Loucy (cell line): ENCODE data around the gene LECT2.

Experiments used
- H2AFZ ChIP-seq: fragments of 200-600 bp; sonication (generic); 2 replicates; pipeline ENCODE4 v1.6.0; 2016; ENCODE audit warnings: antibody characterized with exemption, mild to moderate bottlenecking, low read length, moderate library complexity
- H3F3A ChIP-seq: fragments of 200-600 bp; 2 replicates; pipeline ENCODE4 v1.6.0; 2016; ENCODE audit warnings: antibody characterized with exemption, low read depth, mild to moderate bottlenecking
- H3K27me3 ChIP-seq: fragments of 200-600 bp; sonication (generic); 2 replicates; pipeline ENCODE4 v1.6.1; 2014; ENCODE audit warnings: low read length, mild to moderate bottlenecking; ENCODE audit not compliant: insufficient read depth, poor library complexity, severe bottlenecking
- H3K36me3 ChIP-seq: fragments of 200-600 bp; sonication (generic); 2 replicates; pipeline ENCODE4 v1.6.1; 2016; ENCODE audit warnings: low read length; ENCODE audit not compliant: insufficient read depth
- H3K4me1 ChIP-seq: fragments of 200-600 bp; sonication (generic); 2 replicates; pipeline ENCODE4 v1.5.1; 2014; ENCODE audit warnings: low read length, mild to moderate bottlenecking; ENCODE audit not compliant: insufficient read depth, poor library complexity, severe bottlenecking
- H3K4me2 ChIP-seq: fragments of 200-600 bp; sonication (generic); 2 replicates; pipeline ENCODE4 v1.6.0; 2014; ENCODE audit warnings: antibody characterized with exemption, low read length, low read depth, mild to moderate bottlenecking; ENCODE audit not compliant: poor library complexity, severe bottlenecking
- H3K4me3 ChIP-seq: fragments of 200-600 bp; sonication (generic); 2 replicates; pipeline ENCODE4 v1.5.1; 2014; ENCODE audit warnings: low read length, mild to moderate bottlenecking, mixed read lengths; ENCODE audit not compliant: poor library complexity, severe bottlenecking
- H3K79me2 ChIP-seq: fragments of 200-600 bp; sonication (generic); 2 replicates; pipeline ENCODE4 v1.6.1; 2014; ENCODE audit warnings: low read length; ENCODE audit not compliant: insufficient read depth
- H3K9ac ChIP-seq: fragments of 200-600 bp; sonication (generic); 2 replicates; pipeline ENCODE4 v1.6.0; 2014; ENCODE audit warnings: mild to moderate bottlenecking, low read depth, low read length, moderate library complexity; ENCODE audit not compliant: poor library complexity, severe bottlenecking
- H3K9me2 ChIP-seq: fragments of 200-600 bp; sonication (generic); replicated peaks from 2 replicates; pipeline ENCODE4 v1.6.1; 2016; ENCODE audit warnings: low read depth, low read length, mixed read lengths
- H3K9me3 ChIP-seq: fragments of 200-600 bp; sonication (generic); 2 replicates; pipeline ENCODE4 v1.6.1; 2014; ENCODE audit warnings: mild to moderate bottlenecking, antibody characterized with exemption, low read length, low read depth; ENCODE audit not compliant: insufficient read depth
- H4K20me1 ChIP-seq: fragments of 200-600 bp; sonication (generic); 2 replicates; pipeline ENCODE4 v1.6.0; 2014; ENCODE audit warnings: antibody characterized with exemption, low read length, mild to moderate bottlenecking; ENCODE audit not compliant: insufficient read depth, poor library complexity, severe bottlenecking
- EZH2phosphoT487 ChIP-seq: fragments of 200-600 bp; IDR thresholded peaks from 2 replicates; pipeline ENCODE4 v1.6.1; 2018; ENCODE audit warnings: antibody characterized with exemption, mild to moderate bottlenecking, moderate library complexity, borderline replicate concordance
- TF ChIP-seq, protein P1 (sequence below): fragments of 200-600 bp; sonication (generic); conservative IDR thresholded peaks from 2 replicates; pipeline ENCODE4 v1.5.1; 2014; ENCODE audit warnings: mild to moderate bottlenecking, antibody characterized with exemption, low read length

Gene LECT2

DNA sequence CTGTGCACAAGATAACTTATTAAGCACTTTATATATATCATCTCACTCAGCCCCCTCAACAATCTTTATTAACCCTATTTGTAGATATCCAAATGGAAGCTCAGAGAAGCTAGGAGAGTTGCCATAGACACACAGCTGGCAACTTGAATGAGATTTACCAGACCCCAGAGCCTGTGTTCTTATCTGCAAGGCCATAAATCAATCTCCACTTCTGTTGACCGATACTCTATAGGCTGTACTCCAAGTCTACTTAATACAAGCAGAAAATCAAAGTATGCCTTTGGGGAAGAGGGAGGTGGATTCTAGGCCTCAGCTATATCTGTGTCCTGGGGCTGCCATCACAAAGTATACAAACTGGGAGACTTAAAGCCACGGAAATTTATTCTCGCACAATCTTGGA is 53.1 kb downstream of the LECT2 start:
- Histone ChIP-seq H4K20me1 (no peaks in the 10 kb centered on the region), H3K27me3 (peaks cover 6% of the 10 kb centered on the region)

DNA sequence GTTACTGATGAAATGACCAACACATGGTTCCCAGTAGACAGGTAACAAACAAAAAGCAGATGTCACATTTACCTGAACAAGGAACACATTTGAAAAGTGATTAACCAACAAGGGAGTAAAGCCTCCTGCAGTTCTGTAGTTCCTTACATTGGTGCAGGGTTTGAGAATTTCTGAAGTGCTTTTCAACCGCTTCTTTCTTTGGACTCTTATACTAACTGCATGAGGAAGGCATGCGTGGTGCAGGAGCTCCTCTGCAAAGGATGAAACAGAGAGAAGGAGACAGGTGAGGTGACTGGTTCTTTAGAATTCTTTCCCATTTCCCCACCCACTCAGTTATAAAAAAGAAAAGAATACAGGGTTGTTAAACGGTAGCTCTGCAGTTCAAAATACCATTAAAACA is 54.5 kb downstream of the LECT2 start:
- no peaks in the 10 kb centered on the region for H3K4me1 ChIP-seq
- peaks cover 6% of the 10 kb centered on the region for H3K27me3 ChIP-seq

More for the DNA sequence above, 53.1 kb downstream of the LECT2 start:
- H3K79me2 ChIP-seq: no peaks in the 10 kb centered on the region
- no peaks in the 10 kb centered on the region for H3F3A ChIP-seq
- TF ChIP-seq EZH2phosphoT487: no peak
- TF ChIP-seq, protein P1, sequence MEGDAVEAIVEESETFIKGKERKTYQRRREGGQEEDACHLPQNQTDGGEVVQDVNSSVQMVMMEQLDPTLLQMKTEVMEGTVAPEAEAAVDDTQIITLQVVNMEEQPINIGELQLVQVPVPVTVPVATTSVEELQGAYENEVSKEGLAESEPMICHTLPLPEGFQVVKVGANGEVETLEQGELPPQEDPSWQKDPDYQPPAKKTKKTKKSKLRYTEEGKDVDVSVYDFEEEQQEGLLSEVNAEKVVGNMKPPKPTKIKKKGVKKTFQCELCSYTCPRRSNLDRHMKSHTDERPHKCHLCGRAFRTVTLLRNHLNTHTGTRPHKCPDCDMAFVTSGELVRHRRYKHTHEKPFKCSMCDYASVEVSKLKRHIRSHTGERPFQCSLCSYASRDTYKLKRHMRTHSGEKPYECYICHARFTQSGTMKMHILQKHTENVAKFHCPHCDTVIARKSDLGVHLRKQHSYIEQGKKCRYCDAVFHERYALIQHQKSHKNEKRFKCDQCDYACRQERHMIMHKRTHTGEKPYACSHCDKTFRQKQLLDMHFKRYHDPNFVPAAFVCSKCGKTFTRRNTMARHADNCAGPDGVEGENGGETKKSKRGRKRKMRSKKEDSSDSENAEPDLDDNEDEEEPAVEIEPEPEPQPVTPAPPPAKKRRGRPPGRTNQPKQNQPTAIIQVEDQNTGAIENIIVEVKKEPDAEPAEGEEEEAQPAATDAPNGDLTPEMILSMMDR: no peak
- H3K9me3 ChIP-seq: no peaks in the 10 kb centered on the region
- H3K9me2 ChIP-seq: no peaks in the 10 kb centered on the region
- no peak overlapping the region for H2AFZ ChIP-seq
- H3K4me3 ChIP-seq: no peak overlapping the region
- no peaks in the 10 kb centered on the region for H3K4me1 ChIP-seq
- no peaks in the 10 kb centered on the region for H3K36me3 ChIP-seq
- H3K9ac ChIP-seq: no peak overlapping the region
- no peak overlapping the region for H3K4me2 ChIP-seq

DNA sequence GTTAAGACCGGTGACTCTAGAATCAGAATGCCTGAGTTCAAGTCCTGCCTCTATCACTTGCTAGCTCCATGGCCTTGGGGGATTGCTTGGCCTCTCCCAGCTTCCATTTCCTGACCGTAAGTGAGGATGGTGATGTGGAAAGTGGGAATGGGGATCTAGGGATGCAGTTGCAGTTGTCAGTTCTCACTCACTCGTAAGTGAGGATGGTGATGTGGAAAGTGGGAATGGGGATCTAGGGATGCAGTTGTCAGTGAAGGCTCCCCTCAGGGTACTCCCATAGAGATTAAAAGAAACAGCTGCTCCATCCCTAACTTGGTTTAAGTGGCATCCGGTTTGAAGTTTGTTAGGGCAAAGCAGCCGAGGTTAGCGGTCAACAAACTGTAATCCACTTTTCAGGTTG is 56.1 kb downstream of the LECT2 start:
- H3K9ac ChIP-seq: no peak overlapping the region
- H2AFZ ChIP-seq: no peak overlapping the region
- no peaks in the 10 kb centered on the region for H3K4me1 ChIP-seq
- H3K9me2 ChIP-seq: no peaks in the 10 kb centered on the region
- H4K20me1 ChIP-seq: no peaks in the 10 kb centered on the region
- H3K36me3 ChIP-seq: no peaks in the 10 kb centered on the region
- H3F3A ChIP-seq: no peaks in the 10 kb centered on the region
- no peaks in the 10 kb centered on the region for H3K79me2 ChIP-seq
- H3K9me3 ChIP-seq: no peaks in the 10 kb centered on the region
- no peak overlapping the region for H3K4me3 ChIP-seq
- no peak overlapping the region for H3K4me2 ChIP-seq
- TF ChIP-seq, protein P1: no peak
- TF ChIP-seq EZH2phosphoT487: no peak
- H3K27me3 ChIP-seq: peaks cover 2% of the 10 kb centered on the region

More for the DNA sequence above, 54.5 kb downstream of the LECT2 start:
- H4K20me1 ChIP-seq: no peaks in the 10 kb centered on the region
- H3F3A ChIP-seq: no peaks in the 10 kb centered on the region
- no peak overlapping the region for H3K4me2 ChIP-seq
- no peak for TF ChIP-seq EZH2phosphoT487
- TF ChIP-seq, protein P1: no peak
- H3K9ac ChIP-seq: no peak overlapping the region
- H3K9me3 ChIP-seq: no peaks in the 10 kb centered on the region
- no peaks in the 10 kb centered on the region for H3K79me2 ChIP-seq
- H3K4me3 ChIP-seq: no peak overlapping the region
- H3K9me2 ChIP-seq: no peaks in the 10 kb centered on the region
- no peak overlapping the region for H2AFZ ChIP-seq
- H3K36me3 ChIP-seq: no peaks in the 10 kb centered on the region
